SK-N-MC (cell line): ENCODE results near the gene NT5DC1.

Source experiments
- EZH2 ChIP-seq: fragments of 200-600 bp; sonication (generic); IDR thresholded peaks from one replicate; pipeline ENCODE4 v1.6.1; 2017; ENCODE audit warnings: antibody characterized with exemption
- POLR2AphosphoS5 ChIP-seq: IDR thresholded peaks from 2 replicates; pipeline ENCODE4 v1.6.1; 2012; ENCODE audit warnings: mild to moderate bottlenecking, low read depth, low read length, borderline replicate concordance

- TF ChIP-seq POLR2AphosphoS5 (no peak), EZH2 (no peak)
Observed at GRCh38 chr6:116218866-116219265, 118.2 kb downstream of the NT5DC1 start.
